A549 treated with GW870086 at 1 μM for 4 hours (cell line): ENCODE data around the gene CRLF3. TPM values are rescaled to one million over a fixed set of nuclear protein-coding genes. Genes with fewer than 3 reads are reported as not detected.

Source experiments
- total RNA-seq: library from RNA; stranded (reverse); fragments of 200-300 nt; extraction: Qiagen RNA extraction; gene quantifications from 5 replicates; pipeline ENCODE4 v1.2.3, GENCODE V29; 2022; ENCODE audit warnings: low read depth

Gene CRLF3
- 11.1 to 16.7 TPM (median 15.7 TPM) in 5 replicates for total RNA-seq

GRCh38 chr17:30824356-30825145 is at the start of gene CRLF3:
Gene CRLF3 (minus strand): TSS chr17:30824692. CDS start chr17:30824651, 41 bp downstream.

GRCh38 chr17:30831663-30832437 is 7.4 kb upstream of the CRLF3 start, which contains the start of gene ATAD5:
Gene ATAD5 (plus strand): TSS chr17:30831966. CDS start chr17:30832348, 382 bp downstream.

Other genes with a start within 250 kb of the CRLF3 start
- gene ATAD5, start 7.3 kb upstream of the CRLF3 start, total RNA-seq = 3.0 to 4.8 TPM (median 4.3 TPM) in 5 replicates
- gene TEFM, start 81.5 kb upstream of the CRLF3 start, total RNA-seq = 19.1 to 30.5 TPM (median 21.3 TPM) in 5 replicates
- 2.6 to 3.7 TPM (median 3.2 TPM) in 5 replicates for gene ADAP2, start 97.3 kb upstream of the CRLF3 start, total RNA-seq
- gene RNF135, start 146.3 kb upstream of the CRLF3 start, total RNA-seq = 22.6 to 26.1 TPM (median 24.5 TPM) in 5 replicates